NCI-H460 (cell line): ENCODE results near the gene LBR. TPM values are rescaled to one million over a fixed set of nuclear protein-coding genes. Genes with fewer than 3 reads are reported as not detected.

Experiments
- DNase-seq: peaks from one replicate; pipeline ENCODE4 v3.0.0-alpha.2; 2016; ENCODE audit warnings: low read depth; ENCODE audit errors: extremely low read depth
- total RNA-seq: library from RNA; depleted of rRNA; stranded (reverse); fragments of >200 nt; shearing (Covaris generic); gene quantifications from 2 replicates; pipeline ENCODE4 v1.2.3, GENCODE V29; 2014

The LBR gene
- total RNA-seq, 1 experiment from 2014 or later = 87.0 TPM

DNA sequence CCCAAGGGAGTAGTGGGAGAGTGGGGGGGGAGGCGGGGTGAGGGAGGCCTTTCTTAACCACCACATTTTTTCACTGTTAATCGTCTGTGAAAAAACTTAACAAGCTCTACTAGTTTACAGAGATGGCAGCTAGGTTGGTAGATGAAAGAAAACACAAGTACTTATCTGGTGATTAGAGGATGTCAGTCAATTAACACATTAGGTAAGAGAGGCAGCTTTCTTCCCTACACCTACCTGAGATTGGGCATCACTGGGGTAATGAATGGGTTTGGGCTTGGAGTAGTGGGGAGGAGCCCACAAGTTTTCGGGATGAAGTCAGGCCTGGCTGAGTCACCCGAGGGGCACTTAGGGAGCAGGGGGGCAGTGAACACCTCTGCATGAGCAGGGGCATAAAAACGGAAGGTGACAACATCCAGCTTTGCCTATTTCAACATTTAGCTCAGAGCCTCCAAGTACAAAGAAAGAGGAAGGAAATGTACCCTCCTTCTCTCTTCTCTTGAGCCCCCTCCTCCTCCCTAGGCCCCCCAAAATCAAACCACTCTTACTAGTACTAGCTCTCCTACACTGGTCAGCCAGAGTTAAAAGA, 2.5 kb downstream of the LBR start:
- no peak for DNase-seq

DNA sequence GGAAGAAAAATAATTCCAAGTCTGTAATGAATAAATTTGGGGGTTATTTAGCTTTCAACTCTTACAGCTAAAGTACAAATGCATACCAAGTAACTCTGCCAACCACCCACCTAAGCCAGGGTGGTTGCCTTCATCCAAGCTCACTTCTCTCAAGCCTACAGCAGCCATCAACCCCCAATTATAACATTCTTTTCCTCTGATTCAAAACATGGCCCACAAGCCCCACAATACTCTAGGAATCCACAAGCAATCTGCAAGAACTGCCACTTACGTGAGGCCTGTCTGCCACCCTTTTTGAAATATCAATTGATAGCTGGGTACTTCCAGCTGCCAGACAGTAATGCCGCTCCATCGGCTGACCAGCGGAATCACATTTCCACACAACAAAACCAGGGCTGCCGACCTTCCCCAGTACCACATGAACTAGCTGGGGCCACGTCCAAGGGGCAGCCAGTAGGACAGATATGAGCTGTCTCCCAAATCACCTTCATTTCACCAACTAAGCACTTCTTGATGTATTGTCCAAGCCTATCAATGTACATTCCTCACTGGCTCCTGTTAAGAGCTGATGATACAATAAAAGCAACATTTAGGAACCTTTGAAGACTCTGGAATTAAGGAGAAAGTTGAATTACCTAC, 3.2 kb downstream of the LBR start:
- DNase-seq = no peak

DNA sequence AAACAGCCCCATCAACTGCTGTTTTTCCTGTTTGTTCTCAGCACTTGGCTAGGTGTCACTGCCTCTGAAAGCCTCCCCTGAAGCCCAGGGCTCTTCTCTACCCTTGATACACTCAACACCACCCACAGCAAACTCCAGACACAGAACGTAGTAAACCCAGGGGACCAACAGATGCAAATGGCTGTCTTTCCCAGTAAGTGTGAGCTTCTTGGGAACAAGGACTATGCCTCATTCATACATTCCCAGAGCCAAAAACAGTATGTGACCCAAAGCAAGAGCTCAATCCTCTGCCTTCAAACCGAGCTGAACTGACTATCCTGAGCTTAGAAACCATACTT, 4.4 kb downstream of the LBR start:
- DNase-seq = no peak

- DNase-seq = no peak
Observed at GRCh38 chr1:225422795-225423517, 4.9 kb downstream of the LBR start.

DNA sequence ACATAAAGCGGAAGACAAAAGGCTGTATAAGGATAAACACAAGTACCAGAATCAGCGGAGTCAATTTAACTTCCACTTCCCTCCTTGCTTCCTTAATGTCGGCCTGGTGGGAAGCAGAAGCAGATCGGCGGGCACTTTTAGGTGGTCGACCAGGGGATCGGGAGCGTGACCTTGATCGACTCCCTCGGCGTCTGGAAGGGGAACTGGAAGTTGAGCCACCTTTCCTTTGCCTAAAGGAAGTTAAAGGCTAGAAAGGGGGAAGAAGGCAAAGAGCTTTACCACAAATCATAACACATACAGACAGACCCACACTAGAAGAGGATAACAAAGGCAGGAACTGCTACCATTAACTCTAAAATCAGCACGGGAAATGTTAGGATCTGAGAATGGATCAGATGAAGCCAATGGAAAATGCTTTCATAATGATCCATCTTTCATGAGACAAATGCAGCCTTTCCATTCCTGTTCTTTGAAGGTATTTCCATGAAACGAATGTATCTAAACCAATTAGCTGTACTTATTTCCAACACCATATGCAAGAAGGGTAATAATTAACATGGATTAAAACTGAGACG, 5.7 kb downstream of the LBR start:
- no peak for DNase-seq

- no peak for DNase-seq
Observed at GRCh38 chr1:225418598-225418997, 9.2 kb downstream of the LBR start.

DNA sequence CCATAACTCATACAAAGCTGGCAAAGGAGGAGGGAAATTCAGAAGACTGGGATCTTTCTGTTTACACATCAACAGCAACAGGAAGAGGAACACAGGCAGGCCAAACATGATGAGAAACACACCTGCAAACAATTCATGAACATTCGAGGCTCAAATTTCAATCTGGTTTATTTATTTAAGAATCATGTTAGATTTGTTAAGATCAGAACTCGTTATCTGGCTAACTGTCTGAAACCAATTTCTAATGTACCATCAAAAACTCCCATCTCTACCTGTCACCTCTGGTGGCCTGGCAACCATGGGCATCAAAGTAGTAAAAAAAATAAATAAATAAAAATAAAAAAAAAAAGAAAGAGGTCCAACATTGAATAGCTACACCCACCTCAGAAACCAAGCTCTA, 9.8 kb downstream of the LBR start:
- no peak for DNase-seq

- DNase-seq = no peak
Observed at GRCh38 chr1:225415967-225416745, 11.7 kb downstream of the LBR start.

DNA sequence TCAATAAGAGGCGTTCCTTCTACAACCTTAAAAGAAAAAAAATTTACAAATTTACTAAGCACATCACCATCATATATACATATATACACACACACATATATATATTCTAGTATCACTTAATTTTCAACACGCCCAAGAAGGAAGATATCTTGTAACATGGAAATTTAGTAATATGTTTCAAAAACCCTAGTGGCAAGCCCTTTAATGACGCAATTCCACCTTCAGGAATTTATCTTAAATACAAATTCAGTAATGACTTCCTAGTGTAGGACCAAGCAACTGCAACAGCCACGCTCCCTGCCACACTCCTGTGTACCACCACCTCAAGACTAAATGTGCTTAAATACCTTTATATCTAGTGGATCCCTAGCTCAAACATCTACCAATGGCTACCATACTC, 12.5 kb downstream of the LBR start:
- no peak for DNase-seq

- DNase-seq = no peak
Observed at GRCh38 chr1:225413708-225414375, 14.0 kb downstream of the LBR start.

DNA sequence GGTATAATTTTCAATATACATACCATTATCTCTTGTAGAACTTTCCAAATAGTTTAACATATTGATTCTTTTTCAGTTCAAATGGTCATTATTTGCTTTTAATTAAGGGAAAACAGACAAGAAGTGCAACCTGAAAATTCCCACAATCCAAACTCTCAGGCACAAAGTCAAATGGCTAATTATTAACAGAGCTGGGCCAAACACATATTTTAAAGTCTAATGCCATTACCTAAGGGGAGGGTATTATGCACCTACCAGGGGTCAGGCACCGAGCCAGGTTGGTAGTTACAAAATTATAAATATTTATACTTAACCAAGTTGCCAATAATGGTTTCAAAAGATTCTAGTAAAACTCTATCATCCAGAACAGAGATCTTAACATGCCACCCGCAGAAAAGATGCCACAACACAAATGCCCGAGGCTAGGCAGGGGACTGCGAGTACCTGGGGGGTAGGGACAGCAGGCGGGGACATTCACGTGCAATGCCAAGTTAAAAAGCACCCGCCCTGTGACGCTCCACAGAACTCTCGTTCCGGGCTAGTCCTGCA, 15.0 kb downstream of the LBR start:
- no peak for DNase-seq

DNA sequence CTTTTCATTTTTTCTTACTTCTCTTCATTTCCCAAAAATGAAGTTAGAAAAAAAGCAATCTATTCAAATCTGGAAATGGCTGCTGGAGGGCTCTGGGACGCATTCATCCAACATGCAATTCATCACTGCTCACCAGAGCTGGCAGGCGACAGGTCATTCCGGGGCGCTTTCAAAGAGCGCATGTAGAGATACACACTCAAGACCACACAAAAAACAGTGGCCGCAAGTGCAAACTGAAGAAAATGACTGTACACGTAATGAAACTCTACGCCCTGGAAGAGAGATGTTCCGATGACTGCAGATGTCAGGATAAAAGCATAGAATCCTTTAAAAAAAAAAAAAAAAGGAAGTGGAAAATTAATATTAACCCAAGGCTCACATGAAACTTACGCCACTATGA, 15.5 kb downstream of the LBR start:
- DNase-seq = no peak

- no peak for DNase-seq
Observed at GRCh38 chr1:225410036-225410435, 17.8 kb downstream of the LBR start.

GRCh38 chr1:225409051-225409450, 18.8 kb downstream of the LBR start:
- DNase-seq = no peak

DNA sequence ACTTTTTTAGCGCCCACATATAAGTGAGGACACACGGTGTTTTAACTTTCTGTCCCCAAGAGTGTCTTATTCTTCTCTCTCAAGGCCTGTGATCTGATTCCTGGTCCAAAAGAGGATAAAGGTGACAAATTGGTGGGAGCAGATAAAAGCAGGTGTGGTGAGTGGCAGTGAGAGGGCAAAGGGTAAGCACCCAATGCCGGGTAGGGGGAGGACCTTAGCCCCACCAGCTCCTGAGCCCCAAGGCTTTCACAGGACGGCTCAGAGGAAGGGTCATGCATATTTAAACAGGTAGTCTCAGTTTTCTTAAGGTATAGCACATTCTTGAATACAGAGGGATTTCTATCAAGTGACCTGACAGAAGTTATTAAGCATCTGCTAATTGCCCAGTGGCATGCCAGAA, 19.6 kb downstream of the LBR start:
- no peak for DNase-seq

DNA sequence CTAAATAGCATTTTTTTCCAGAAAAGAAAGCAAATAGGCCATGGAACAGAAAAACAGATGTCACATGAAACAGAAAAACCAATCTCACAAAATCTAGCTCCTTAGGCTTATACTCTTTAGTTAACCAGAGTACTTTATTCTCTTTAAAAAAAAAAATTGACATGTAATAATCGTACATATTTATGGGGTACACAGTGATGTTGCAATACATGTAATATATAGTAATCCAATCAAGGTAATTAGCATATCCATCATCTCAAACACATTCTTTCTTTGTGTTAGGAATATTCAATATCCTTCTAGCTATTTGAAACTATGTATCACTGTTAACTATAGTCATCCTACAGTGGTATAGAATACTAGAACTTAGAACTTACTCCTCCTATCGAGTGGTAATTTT, 20.1 kb downstream of the LBR start:
- DNase-seq = no peak

DNA sequence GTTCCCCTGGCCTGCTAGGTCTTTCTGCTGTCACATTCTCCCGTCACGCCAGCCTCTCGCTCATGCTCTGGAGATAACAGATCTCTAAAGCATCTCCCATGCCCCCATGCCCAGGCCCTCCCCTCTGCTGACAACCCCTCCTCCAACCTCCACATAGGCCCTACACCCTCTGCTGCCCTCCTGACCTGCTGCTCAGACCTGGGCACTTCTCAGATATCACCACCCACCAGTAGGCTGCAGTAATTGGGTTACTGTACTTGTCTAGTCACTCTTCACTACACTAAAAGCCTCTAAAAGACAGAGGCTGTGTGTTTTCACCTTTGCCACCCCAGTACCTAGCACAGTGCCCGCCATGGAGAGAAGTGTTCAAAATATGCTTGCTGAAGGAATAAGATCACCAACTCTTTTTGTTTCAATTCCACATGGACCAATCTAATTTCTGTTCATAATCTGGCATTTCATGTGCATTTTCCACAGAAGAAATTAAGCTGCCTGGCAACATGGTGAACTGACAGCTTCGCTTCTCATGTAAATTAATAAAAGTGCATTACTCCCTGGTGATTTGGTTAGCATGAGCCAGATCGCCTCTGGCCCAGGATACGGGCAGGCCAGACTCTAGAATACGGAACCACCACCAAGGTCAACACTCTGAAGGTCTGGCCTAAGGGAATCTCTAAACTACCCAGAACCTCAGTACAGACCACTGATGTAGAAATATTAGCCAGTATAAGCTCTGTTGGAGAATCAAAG, 20.7 kb downstream of the LBR start:
- no peak for DNase-seq

- DNase-seq = no peak
Observed at GRCh38 chr1:225400968-225401367, 26.9 kb downstream of the LBR start.

DNA sequence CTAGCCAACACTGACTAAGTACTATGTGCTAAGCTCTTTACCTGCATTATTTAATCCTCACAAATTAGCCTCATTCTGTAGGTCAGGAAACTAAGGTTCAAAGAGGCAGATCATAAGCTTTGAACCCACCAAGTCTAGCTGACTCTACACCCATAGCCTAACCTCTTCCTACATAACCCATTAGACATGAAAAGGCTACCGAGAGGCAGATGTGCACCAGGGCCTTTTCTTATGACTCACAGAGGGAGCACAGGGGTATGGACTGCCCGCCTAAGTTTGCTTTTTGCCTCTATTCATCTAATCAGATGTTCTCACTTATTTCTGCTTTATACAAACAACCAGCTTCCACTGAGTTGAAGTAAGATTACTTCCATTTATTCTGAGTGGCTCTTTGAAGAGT, 31.5 kb downstream of the LBR start:
- DNase-seq = no peak

GRCh38 chr1:225389843-225390242, 38.0 kb downstream of the LBR start:
- no peak for DNase-seq
